Osteoblast (primary cell): ENCODE data around the gene KRTAP10-9. TPM values are rescaled to one million over a fixed set of nuclear protein-coding genes. Genes with fewer than 3 reads are reported as not detected.

Experiments used
- DNase-seq: peaks from one replicate; pipeline ENCODE4 v3.0.0; 2011; ENCODE audit warnings: low spot score, mixed read lengths; ENCODE audit not compliant: insufficient read length; ENCODE audit errors: missing footprints
- H2AFZ ChIP-seq: 2 replicates; pipeline ENCODE4 v1.6.0; 2011; ENCODE audit warnings: mild to moderate bottlenecking, low read length
- H3K27ac ChIP-seq: 2 replicates; pipeline ENCODE4 v1.5.1; 2011; ENCODE audit warnings: mild to moderate bottlenecking, low read depth, low read length, moderate library complexity
- H3K27me3 ChIP-seq: 2 replicates; pipeline ENCODE4 v1.6.0; 2012; ENCODE audit warnings: mild to moderate bottlenecking, control low read depth, inconsistent platforms, low read length, moderate library complexity; ENCODE audit not compliant: insufficient read depth
- H3K36me3 ChIP-seq: 2 replicates; pipeline ENCODE4 v1.5.1; 2011; ENCODE audit warnings: mild to moderate bottlenecking, low read length, control low read depth, moderate library complexity; ENCODE audit not compliant: insufficient read depth
- H3K4me1 ChIP-seq: 2 replicates; pipeline ENCODE4 v1.5.1; 2011; ENCODE audit warnings: mild to moderate bottlenecking, low read length, control low read depth, moderate library complexity; ENCODE audit not compliant: insufficient read depth
- H3K4me2 ChIP-seq: 2 replicates; pipeline ENCODE4 v1.6.0; 2011; ENCODE audit warnings: mild to moderate bottlenecking, low read length; ENCODE audit not compliant: insufficient read depth
- H3K4me3 ChIP-seq: fragments of 200-600 bp; sonication (generic); 3 replicates; pipeline ENCODE4 v1.5.1; 2012; ENCODE audit warnings: mild to moderate bottlenecking, low read length, inconsistent platforms; ENCODE audit not compliant: insufficient read depth
- H3K79me2 ChIP-seq: 2 replicates; pipeline ENCODE4 v1.6.0; 2012; ENCODE audit warnings: mild to moderate bottlenecking, low read length, control low read depth, inconsistent platforms; ENCODE audit not compliant: insufficient read depth
- H3K9me3 ChIP-seq: 2 replicates; pipeline ENCODE4 v1.5.1; 2011; ENCODE audit warnings: low read depth, low read length, control low read depth
- H4K20me1 ChIP-seq: 2 replicates; pipeline ENCODE4 v1.6.0; 2012; ENCODE audit warnings: mild to moderate bottlenecking, low read length, control low read depth; ENCODE audit not compliant: insufficient read depth
- CTCF ChIP-seq: IDR thresholded peaks from 2 replicates; pipeline ENCODE4 v1.5.1; 2011; ENCODE audit warnings: mild to moderate bottlenecking, low read depth, low read length, moderate library complexity; ENCODE audit errors: extremely low read depth
- total RNA-seq: library from RNA; depleted of rRNA; stranded (reverse); fragments of >200 nt; gene quantifications from 2 replicates; pipeline ENCODE4 v1.2.3, GENCODE V29; 2012

KRTAP10-9 gene
- total RNA-seq, 1 donor = not detected

GRCh38 chr21:44581158-44581557 lies 45.7 kb upstream of the KRTAP10-9 start:
- Histone ChIP-seq H3K4me1 (no peaks in the 10 kb centered on the region), H3K36me3 (no peaks in the 10 kb centered on the region), H3K4me2 (no peak overlapping the region), H4K20me1 (no peaks in the 10 kb centered on the region), H3K79me2 (no peaks in the 10 kb centered on the region), H3K9me3 (no peaks in the 10 kb centered on the region), H3K27me3 (no peaks in the 10 kb centered on the region), H3K4me3 (no peak overlapping the region), H3K27ac (no peak overlapping the region), H2AFZ (no peak overlapping the region)
- TF ChIP-seq CTCF = no peak
- no peak for DNase-seq

- no peaks in the 10 kb centered on the region for H3K27me3 ChIP-seq
- no peak overlapping the region for H2AFZ ChIP-seq
- H4K20me1 ChIP-seq = no peaks in the 10 kb centered on the region
- DNase-seq = no peak
- no peaks in the 10 kb centered on the region for H3K4me1 ChIP-seq
- no peak overlapping the region for H3K4me2 ChIP-seq
- no peaks in the 10 kb centered on the region for H3K36me3 ChIP-seq
- no peak overlapping the region for H3K4me3 ChIP-seq
- TF ChIP-seq CTCF = no peak
- no peak overlapping the region for H3K27ac ChIP-seq
- no peaks in the 10 kb centered on the region for H3K79me2 ChIP-seq
- no peaks in the 10 kb centered on the region for H3K9me3 ChIP-seq
Measured at GRCh38 chr21:44582055-44582454, 44.8 kb upstream of the KRTAP10-9 start.

- H4K20me1 ChIP-seq = no peaks in the 10 kb centered on the region
- H3K4me1 ChIP-seq = no peaks in the 10 kb centered on the region
- no peaks in the 10 kb centered on the region for H3K9me3 ChIP-seq
- no peak for DNase-seq
- no peaks in the 10 kb centered on the region for H3K27me3 ChIP-seq
- no peaks in the 10 kb centered on the region for H3K79me2 ChIP-seq
- no peak overlapping the region for H3K27ac ChIP-seq
- H3K4me2 ChIP-seq = no peak overlapping the region
- no peaks in the 10 kb centered on the region for H3K36me3 ChIP-seq
- no peak overlapping the region for H2AFZ ChIP-seq
- H3K4me3 ChIP-seq = no peak overlapping the region
- TF ChIP-seq CTCF = no peak
Measured at GRCh38 chr21:44583089-44583799, 43.6 kb upstream of the KRTAP10-9 start.

GRCh38 chr21:44583800-44584147 lies 43.1 kb upstream of the KRTAP10-9 start:
- H3K27me3 ChIP-seq = no peaks in the 10 kb centered on the region
- no peaks in the 10 kb centered on the region for H3K4me1 ChIP-seq
- no peak overlapping the region for H3K4me2 ChIP-seq
- H4K20me1 ChIP-seq = no peaks in the 10 kb centered on the region
- no peak for TF ChIP-seq CTCF
- H3K9me3 ChIP-seq = no peaks in the 10 kb centered on the region
- no peaks in the 10 kb centered on the region for H3K79me2 ChIP-seq
- no peak overlapping the region for H3K4me3 ChIP-seq
- H3K36me3 ChIP-seq = no peaks in the 10 kb centered on the region
- no peak for DNase-seq
- H2AFZ ChIP-seq = no peak overlapping the region
- H3K27ac ChIP-seq = no peak overlapping the region
